Measurements from ENCODE around the gene SH2D2A. TPM values are rescaled to one million over a fixed set of nuclear protein-coding genes. Genes with fewer than 3 reads are reported as not detected.

Gene SH2D2A
- total RNA-seq, 1 donor from 2014 or later = 286 TPM

GRCh38 chr1:156834322-156834721 lies 17.7 kb upstream of the SH2D2A start:
- intact Hi-C loops (cut with micrococcal nuclease) = loop anchor here (1.0 kb wide), 2 partner anchors 11 to 16 kb away; no protein-coding TSS in a partner anchor
- Mint-ChIP-seq H3K4me3 (peak overlapping the region; percentile 43), H3K36me3 (ENCODE audit: low read depth) (no peaks in the 10 kb centered on the region), H3K9me3 (no peaks in the 10 kb centered on the region), H3K27me3 (ENCODE audit: insufficient read depth) (no peaks in the 10 kb centered on the region), H3K27ac (peak overlapping the region; percentile 88), H3K4me1 (ENCODE audit: low read depth) (peaks cover 66% of the 10 kb centered on the region)
- no peak for DNase-seq (ENCODE audit: low spot score)

GRCh38 chr1:156833603-156834002 lies 17.0 kb upstream of the SH2D2A start:
- Mint-ChIP-seq H3K27me3 (ENCODE audit: insufficient read depth) (no peaks in the 10 kb centered on the region), H3K27ac (peak overlapping the region; percentile 88), H3K4me3 (peak overlapping the region; percentile 43), H3K4me1 (ENCODE audit: low read depth) (peaks cover 60% of the 10 kb centered on the region), H3K36me3 (ENCODE audit: low read depth) (no peaks in the 10 kb centered on the region), H3K9me3 (no peaks in the 10 kb centered on the region)
- intact Hi-C loops (cut with micrococcal nuclease) = loop anchor here (1.0 kb wide), 2 partner anchors 12 to 15 kb away; no protein-coding TSS in a partner anchor
- no peak for DNase-seq (ENCODE audit: low spot score)

GRCh38 chr1:156832434-156832833 lies 15.8 kb upstream of the SH2D2A start:
- Mint-ChIP-seq H3K36me3 (ENCODE audit: low read depth) (no peaks in the 10 kb centered on the region), H3K9me3 (no peaks in the 10 kb centered on the region), H3K4me3 (no peak overlapping the region), H3K27ac (peak overlapping the region; percentile 46), H3K27me3 (ENCODE audit: insufficient read depth) (no peaks in the 10 kb centered on the region), H3K4me1 (ENCODE audit: low read depth) (peaks cover 51% of the 10 kb centered on the region)
- intact Hi-C loops (cut with micrococcal nuclease) = no loop called here
- no peak for DNase-seq (ENCODE audit: low spot score)

- intact Hi-C loops (cut with micrococcal nuclease) = no loop called here
- no peaks in the 10 kb centered on the region for H3K27me3 Mint-ChIP-seq (ENCODE audit: insufficient read depth)
- peak overlapping the region; percentile 29 for H3K27ac Mint-ChIP-seq
- no peak overlapping the region for H3K4me3 Mint-ChIP-seq
- peaks cover 20% of the 10 kb centered on the region for H3K4me1 Mint-ChIP-seq (ENCODE audit: low read depth)
- no peak for DNase-seq (ENCODE audit: low spot score)
- H3K9me3 Mint-ChIP-seq = no peaks in the 10 kb centered on the region
- H3K36me3 Mint-ChIP-seq (ENCODE audit: low read depth) = no peaks in the 10 kb centered on the region
Observed at GRCh38 chr1:156828400-156829124, 11.9 kb upstream of the SH2D2A start.

GRCh38 chr1:156826630-156827029 lies 10.0 kb upstream of the SH2D2A start:
- peaks cover 4% of the 10 kb centered on the region for H3K9me3 Mint-ChIP-seq
- no peak for DNase-seq (ENCODE audit: low spot score)
- H3K4me3 Mint-ChIP-seq = no peak overlapping the region
- no peaks in the 10 kb centered on the region for H3K27me3 Mint-ChIP-seq (ENCODE audit: insufficient read depth)
- H3K36me3 Mint-ChIP-seq (ENCODE audit: low read depth) = no peaks in the 10 kb centered on the region
- H3K27ac Mint-ChIP-seq = no peak overlapping the region
- H3K4me1 Mint-ChIP-seq (ENCODE audit: low read depth) = peaks cover 28% of the 10 kb centered on the region
- intact Hi-C loops (cut with micrococcal nuclease) = no loop called here

GRCh38 chr1:156823210-156823790 lies 6.7 kb upstream of the SH2D2A start:
- Mint-ChIP-seq H3K27ac (no peak overlapping the region), H3K36me3 (ENCODE audit: low read depth) (peaks cover 3% of the 10 kb centered on the region), H3K4me3 (no peak overlapping the region), H3K9me3 (peaks cover 9% of the 10 kb centered on the region), H3K27me3 (ENCODE audit: insufficient read depth) (no peaks in the 10 kb centered on the region), H3K4me1 (ENCODE audit: low read depth) (peaks cover 51% of the 10 kb centered on the region)
- no peak for DNase-seq (ENCODE audit: low spot score)
- intact Hi-C loops (cut with micrococcal nuclease) = no loop called here

- H3K4me1 Mint-ChIP-seq (ENCODE audit: low read depth) = peaks cover 57% of the 10 kb centered on the region
- peak overlapping the region; percentile 30 for H3K4me3 Mint-ChIP-seq
- intact Hi-C loops (cut with micrococcal nuclease) = loop anchor here (1.0 kb wide), 1 partner anchor 8 kb away; no protein-coding TSS in a partner anchor
- H3K9me3 Mint-ChIP-seq = peaks cover 9% of the 10 kb centered on the region
- H3K27ac Mint-ChIP-seq = peak overlapping the region; percentile 69
- DNase-seq (ENCODE audit: low spot score) = no peak
- no peaks in the 10 kb centered on the region for H3K27me3 Mint-ChIP-seq (ENCODE audit: insufficient read depth)
- peaks cover 5% of the 10 kb centered on the region for H3K36me3 Mint-ChIP-seq (ENCODE audit: low read depth)
Observed at GRCh38 chr1:156822680-156823079, 6.0 kb upstream of the SH2D2A start.

- Mint-ChIP-seq H3K4me1 (ENCODE audit: low read depth) (peaks cover 61% of the 10 kb centered on the region), H3K4me3 (no peak overlapping the region), H3K27me3 (ENCODE audit: insufficient read depth) (no peaks in the 10 kb centered on the region), H3K36me3 (ENCODE audit: low read depth) (peaks cover 5% of the 10 kb centered on the region), H3K27ac (peak overlapping the region; percentile 59), H3K9me3 (peaks cover 9% of the 10 kb centered on the region)
- intact Hi-C loops (cut with micrococcal nuclease) = loop anchor here (1.0 kb wide), 1 partner anchor 8 kb away; no protein-coding TSS in a partner anchor
- DNase-seq (ENCODE audit: low spot score) = no peak
Observed at GRCh38 chr1:156821801-156822200, 5.2 kb upstream of the SH2D2A start.

GRCh38 chr1:156815961-156816422 lies 656 bp downstream of the SH2D2A start:
- no peak for DNase-seq (ENCODE audit: low spot score)
- Mint-ChIP-seq H3K4me3 (peak overlapping the region; percentile 85), H3K27ac (peak overlapping the region; percentile 100), H3K36me3 (ENCODE audit: low read depth) (peaks cover 54% of the 10 kb centered on the region), H3K9me3 (peaks cover 5% of the 10 kb centered on the region), H3K27me3 (ENCODE audit: insufficient read depth) (no peaks in the 10 kb centered on the region), H3K4me1 (ENCODE audit: low read depth) (peaks cover 69% of the 10 kb centered on the region)
- intact Hi-C loops (cut with micrococcal nuclease) = loop anchor here (1.0 to 10.0 kb wide), 8 partner anchors 19 to 319 kb away; partner anchors contain the start of genes ETV3, ISG20L2, MEF2D and METTL25B

GRCh38 chr1:156815307-156815826 lies 1.3 kb downstream of the SH2D2A start:
- no peak for DNase-seq (ENCODE audit: low spot score)
- intact Hi-C loops (cut with micrococcal nuclease) = loop anchor here (2.0 to 10.0 kb wide), 3 partner anchors 19 to 319 kb away; partner anchors contain the start of genes ETV3 and MEF2D

GRCh38 chr1:156814571-156815260 lies 1.9 kb downstream of the SH2D2A start:
- DNase-seq (ENCODE audit: low spot score) = no peak

More at GRCh38 chr1:156815307-156815826, 1.3 kb downstream of the SH2D2A start:
- no peaks in the 10 kb centered on the region for H3K27me3 Mint-ChIP-seq (ENCODE audit: insufficient read depth)
- no peaks in the 10 kb centered on the region for H3K9me3 Mint-ChIP-seq
- H3K27ac Mint-ChIP-seq = peak overlapping the region; percentile 100
- H3K36me3 Mint-ChIP-seq (ENCODE audit: low read depth) = peaks cover 54% of the 10 kb centered on the region
- peaks cover 66% of the 10 kb centered on the region for H3K4me1 Mint-ChIP-seq (ENCODE audit: low read depth)
- peak overlapping the region; percentile 85 for H3K4me3 Mint-ChIP-seq

More at GRCh38 chr1:156814571-156815260, 1.9 kb downstream of the SH2D2A start:
- intact Hi-C loops (cut with micrococcal nuclease) = loop anchor here (1.0 to 10.0 kb wide), 6 partner anchors 8 to 320 kb away; partner anchors contain the start of genes ETV3, LRRC71 and MEF2D
- H3K4me3 Mint-ChIP-seq = peak overlapping the region; percentile 85
- no peaks in the 10 kb centered on the region for H3K9me3 Mint-ChIP-seq
- H3K27ac Mint-ChIP-seq = peak overlapping the region; percentile 100
- H3K27me3 Mint-ChIP-seq (ENCODE audit: insufficient read depth) = no peaks in the 10 kb centered on the region
- peaks cover 68% of the 10 kb centered on the region for H3K4me1 Mint-ChIP-seq (ENCODE audit: low read depth)
- H3K36me3 Mint-ChIP-seq (ENCODE audit: low read depth) = peaks cover 57% of the 10 kb centered on the region

Measured in activated T-helper 1 cell treated with anti-CD3 and anti-CD28 coated beads, Interleukin-12 subunit alpha, Interleukin-12 subunit beta, Interleukin-2, Interleukin-4 antibody, amounts not matched to agents 30 ng/mL and 10 ng/mL and 1 ng/mL, durations not matched to agents 14 hours and 24 hours and 36 hours (primary cell).